CD1c-positive myeloid dendritic cell (primary cell): ENCODE results near the gene STXBP5L.
"Not testable (repeated sequence)": the region's sequence is repeated elsewhere in the genome, so short reads cannot be mapped to it uniquely, and the experiment has no call there.

Source experiments
- DNase-seq: peaks from one replicate; pipeline ENCODE4 v3.0.0-alpha.2; 2016; ENCODE audit errors: extremely low spot score

Gene STXBP5L

DNA sequence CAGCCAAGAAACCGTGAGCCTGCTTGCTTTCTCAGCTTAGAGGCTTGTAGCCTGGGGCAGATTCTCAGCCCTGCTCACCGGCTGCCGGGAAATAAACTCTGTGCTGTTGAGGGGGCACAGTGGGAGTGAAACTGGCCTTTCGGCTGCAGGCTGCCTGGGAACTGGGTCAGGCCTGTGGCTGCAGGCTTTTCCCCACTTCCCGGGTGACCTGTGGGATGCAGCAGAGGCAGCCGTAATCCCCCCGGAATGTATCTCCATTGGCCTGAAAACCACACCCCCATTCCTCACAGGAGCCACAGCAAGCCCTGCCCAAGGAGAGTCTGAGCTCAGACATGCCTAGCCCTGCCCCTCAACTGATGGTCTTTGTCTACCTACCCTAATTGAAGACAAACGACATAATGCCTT lies 110.9 kb downstream of the STXBP5L start:
- no peak for DNase-seq

- DNase-seq = no peak
Measured at GRCh38 chr3:121063628-121064027, 155.6 kb downstream of the STXBP5L start.

DNA sequence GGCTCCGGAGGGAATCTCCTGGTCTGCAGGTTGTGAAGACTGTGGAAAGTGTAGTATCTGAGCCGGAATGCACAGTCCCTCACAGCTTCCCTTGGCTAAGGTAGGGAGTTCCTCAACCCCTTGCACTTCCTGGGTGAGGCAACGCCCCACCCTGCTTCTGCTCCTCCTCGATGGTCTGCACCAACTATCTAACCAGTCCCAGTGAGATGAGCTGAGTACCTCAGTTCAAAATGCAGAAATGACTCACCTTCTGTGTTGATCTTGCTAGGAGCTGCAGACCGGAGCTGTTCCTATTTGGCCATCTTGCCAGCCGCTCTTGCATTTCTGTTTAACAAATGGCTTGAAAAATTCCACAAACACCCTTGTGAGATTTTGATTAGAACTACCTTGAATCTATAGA lies 156.1 kb downstream of the STXBP5L start:
- no peak for DNase-seq

DNA sequence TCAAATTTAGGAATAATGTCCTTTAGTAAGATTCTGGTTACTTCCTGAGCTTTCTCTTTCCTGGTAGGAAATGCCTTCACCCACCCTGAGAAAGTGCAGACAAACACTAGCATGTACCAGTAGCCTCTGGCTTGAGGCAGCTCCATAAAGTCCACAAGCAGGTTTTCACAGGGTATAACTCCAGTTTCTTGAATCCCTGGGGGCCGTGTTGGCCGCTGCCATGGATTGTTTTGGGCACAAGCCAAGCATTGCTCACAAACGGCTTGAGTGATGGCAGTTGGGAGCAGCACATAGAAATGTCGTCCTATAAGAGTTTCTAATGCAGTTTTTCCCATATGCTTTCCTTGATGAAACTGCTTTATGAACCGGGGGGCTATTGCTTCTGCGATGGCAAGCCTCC lies 164.1 kb downstream of the STXBP5L start:
- no peak for DNase-seq

DNA sequence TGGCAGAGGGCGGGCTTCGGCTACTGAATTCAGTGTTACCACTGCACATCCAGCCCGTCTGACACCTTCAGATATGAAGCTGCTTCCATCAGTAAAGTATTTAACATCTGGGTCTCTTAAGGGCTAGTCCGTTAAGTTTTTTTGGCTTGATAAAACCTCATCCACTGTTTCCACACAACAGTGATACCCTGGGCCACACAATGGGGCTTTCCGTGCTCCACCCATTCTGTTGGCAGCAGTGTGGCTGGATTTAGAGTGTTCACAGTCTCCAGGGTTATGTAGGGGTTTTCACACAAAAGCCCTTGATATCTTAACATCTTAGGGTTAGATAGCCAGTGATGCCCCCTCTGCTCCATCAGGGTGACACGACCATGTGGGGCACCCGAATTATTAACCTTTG lies 165.0 kb downstream of the STXBP5L start:
- DNase-seq = no peak

- DNase-seq = no peak
Measured at GRCh38 chr3:121075191-121075590, 167.2 kb downstream of the STXBP5L start.

GRCh38 chr3:121078378-121079101 lies 170.5 kb downstream of the STXBP5L start:
- DNase-seq = not testable (repeated sequence)

- DNase-seq = no peak
Measured at GRCh38 chr3:121096953-121097352, 188.9 kb downstream of the STXBP5L start.

DNA sequence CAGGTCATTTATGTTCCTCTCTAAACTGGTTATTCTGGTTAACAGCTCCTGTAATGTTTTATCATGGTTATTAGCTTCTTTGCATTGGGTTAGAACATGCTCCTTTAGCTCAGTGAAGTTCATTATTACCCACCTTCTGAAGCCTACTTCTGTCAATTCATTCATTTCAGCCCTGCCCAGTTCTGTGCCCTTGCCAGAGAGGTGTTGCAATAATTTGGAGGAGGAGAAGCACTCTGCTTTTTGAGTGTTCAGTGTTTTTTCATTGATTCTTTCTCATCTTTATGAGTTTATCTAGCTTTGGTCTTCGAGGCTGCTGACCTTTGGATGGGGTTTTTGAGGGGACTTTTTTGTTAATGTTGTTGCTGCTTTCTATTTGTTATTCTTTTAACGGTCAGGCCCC lies 203.1 kb downstream of the STXBP5L start:
- DNase-seq = not testable (repeated sequence)

DNA sequence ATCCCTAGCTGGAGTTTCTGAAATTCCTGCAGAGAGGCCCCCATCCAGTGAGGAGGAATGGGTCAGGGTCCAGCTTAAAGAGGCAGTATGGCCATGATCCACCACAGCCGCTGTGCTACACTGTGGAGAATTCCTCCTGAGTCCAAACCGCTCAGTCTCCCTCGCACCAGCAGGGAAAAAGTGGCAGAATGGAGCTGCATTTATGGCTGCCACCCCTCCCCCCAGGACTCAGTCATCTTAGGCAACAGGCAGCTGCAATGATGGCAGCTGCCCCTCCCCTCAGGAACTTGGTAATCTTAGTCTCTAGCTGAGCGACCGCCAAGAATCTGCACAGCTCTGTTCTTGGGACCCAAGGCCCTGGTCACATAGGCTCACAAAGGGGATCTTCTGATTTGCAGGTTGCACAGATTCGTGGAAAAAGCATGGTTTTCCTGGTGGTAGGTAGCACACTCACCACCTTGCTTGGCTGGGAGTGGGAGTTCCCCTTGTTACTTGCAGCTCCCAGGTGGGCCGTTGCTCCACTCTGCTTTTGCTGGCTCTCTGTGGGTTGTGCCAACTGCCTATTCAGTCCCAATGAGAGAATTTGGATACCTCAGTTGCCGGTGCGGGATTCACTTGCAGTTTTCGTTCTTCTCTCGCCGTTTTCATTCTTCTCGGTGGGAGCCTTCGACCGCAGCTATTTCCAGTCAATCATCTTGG lies 204.1 kb downstream of the STXBP5L start:
- no peak for DNase-seq

GRCh38 chr3:121126033-121126706 lies 218.2 kb downstream of the STXBP5L start:
- DNase-seq = no peak

- DNase-seq = no peak
Measured at GRCh38 chr3:121126707-121127035, 218.7 kb downstream of the STXBP5L start.

DNA sequence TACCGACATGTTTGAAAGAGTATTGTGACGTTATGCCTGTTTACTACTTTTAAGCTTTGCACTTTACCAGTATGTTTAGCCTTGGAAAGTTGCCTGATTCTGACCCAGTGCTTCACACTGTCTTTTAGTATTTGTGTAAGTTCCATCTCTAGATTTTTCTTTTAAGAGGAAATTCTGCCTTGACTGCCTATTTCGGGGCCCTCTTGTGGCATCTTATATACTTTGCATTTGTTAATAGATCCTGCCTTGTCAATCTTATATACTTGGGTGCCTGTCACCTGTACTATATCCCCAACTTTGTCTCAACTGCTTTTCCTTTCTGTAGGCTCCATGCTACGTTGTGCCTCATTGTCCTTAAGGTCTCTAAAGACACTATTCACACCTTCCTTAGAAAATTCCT lies 244.6 kb downstream of the STXBP5L start:
- no peak for DNase-seq

DNA sequence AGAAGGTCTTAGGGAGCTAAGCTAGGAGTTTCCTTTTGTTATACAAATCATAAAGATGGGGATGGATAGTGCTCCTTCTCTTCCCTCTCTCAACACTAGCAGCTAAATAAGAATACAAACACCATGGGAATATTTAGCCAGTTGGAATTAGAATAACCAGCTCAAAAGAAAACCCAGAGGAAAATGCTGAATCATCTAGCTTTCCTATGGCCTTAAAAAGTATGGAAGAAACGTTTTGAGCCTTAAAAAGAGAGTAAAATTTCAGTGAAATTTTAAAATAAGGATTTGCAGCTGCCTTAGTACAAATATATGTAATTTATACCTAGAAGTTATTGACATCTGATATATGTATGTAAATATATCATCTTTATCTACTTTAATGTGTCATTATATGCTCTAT lies 245.8 kb downstream of the STXBP5L start:
- DNase-seq = no peak

DNA sequence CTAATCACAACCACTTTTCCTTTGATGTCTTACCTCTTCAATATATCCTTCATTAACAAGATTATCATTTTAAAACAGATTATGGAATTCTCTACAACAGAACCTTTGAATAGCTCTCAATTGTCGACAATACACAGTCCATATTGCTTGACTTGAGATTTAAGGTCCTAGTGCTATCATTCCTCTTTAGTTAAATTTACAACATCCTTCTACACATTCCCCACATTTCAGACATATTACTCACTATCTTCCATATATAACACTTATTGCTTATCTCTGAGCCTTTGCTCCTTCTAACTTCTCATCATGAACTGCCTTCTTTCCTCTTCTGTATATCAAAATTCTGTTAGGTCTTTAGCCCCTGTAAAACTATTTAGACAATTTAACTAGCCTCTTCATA lies 247.0 kb downstream of the STXBP5L start:
- no peak for DNase-seq

- no peak for DNase-seq
Measured at GRCh38 chr3:121165397-121165837, 257.4 kb downstream of the STXBP5L start.

DNA sequence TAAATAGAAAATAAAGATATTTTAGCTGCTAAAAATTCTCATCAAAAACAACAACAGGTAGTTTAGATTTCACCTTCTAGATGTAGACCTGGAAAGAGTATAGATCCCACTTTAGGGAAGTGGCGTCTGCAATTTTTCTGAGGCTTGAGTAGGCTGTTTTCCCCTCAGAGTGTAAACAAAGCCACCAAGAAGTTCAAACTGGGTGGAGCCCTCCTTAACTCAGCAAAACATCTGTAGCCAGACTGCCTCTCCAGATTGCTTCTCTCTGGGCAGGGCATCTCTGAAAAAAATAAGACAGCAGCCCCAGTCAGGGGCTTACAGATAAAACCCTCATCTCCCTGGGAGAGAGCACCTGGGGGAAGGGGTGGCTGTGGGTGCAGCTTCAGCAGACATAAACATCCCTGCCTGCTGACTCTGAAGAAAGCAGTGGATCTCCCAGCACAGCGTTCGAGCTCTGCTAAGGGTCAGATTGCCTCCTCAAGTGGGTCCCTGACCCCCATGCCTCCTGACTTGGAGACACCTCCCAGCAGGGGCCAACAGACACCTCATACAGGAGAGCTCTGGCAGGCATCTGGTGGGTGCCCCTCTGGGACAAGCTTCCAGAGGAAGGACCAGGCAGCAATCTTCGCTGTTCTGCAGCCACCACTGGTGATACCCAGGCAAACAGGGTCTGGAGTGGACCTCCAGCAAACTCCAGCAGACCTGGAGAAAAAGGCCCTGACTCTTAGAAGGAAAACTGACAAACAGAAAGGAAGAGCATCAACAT lies 259.6 kb downstream of the STXBP5L start:
- DNase-seq = no peak

DNA sequence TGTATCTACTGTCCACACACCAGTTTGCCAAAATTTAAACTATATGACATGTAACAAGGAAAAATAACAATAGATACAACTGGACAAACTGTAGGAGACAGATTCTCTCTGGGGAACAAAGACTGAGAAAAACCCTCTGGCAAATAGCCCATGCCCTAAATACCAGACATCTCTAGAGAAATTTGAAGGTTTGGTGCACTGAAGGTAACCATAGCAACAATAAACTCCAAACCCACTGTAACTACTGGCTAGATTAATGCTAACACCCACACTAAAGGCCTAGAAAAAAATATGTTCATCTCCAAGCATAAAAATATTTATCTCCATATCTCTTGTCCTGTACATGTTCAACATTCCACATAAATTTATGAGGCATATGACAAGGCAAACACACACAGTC lies 267.1 kb downstream of the STXBP5L start:
- DNase-seq = no peak

GRCh38 chr3:121190626-121191025 lies 282.6 kb downstream of the STXBP5L start:
- DNase-seq = not testable (repeated sequence)

DNA sequence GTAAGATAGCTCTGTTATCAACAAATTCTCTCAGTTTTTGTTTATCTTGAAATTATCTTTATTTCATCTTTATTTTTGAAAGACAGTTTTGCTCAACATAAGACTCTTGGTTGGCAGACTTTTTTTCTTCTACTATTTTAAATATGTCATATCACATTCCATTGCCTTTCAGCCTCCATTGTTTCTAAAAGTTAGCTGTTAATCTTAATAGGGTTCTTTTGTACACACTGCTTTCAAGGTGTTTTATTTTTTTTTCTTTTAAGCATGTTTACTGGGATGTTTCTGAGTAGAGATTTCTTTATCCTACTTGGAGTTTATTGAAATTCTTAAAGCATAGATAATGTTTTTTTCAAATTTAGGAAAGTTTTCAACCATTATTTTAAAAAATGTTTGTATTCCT lies 294.6 kb downstream of the STXBP5L start:
- no peak for DNase-seq

- no peak for DNase-seq
Measured at GRCh38 chr3:121223116-121223515, 315.1 kb downstream of the STXBP5L start.

GRCh38 chr3:121228971-121229370 lies 321.0 kb downstream of the STXBP5L start:
- DNase-seq = no peak
